ENCODE data around the gene FUCA1.

FUCA1 gene

GRCh38 chr1:23816361-23816760, 51.7 kb downstream of the FUCA1 start:
- Histone ChIP-seq H3K4me2 (ENCODE audit: low read depth, low read length, poor library complexity, severe bottlenecking) (peak overlapping the region; percentile 26), H3K9me3 (ENCODE audit: insufficient read depth, low read depth, low read length) (no peaks in the 10 kb centered on the region), H2AFZ (ENCODE audit: low read length) (no peak overlapping the region), H3K4me1 (ENCODE audit: insufficient read depth, low read length, poor library complexity, severe bottlenecking) (peaks cover 13% of the 10 kb centered on the region), H3K36me3 (ENCODE audit: insufficient read depth, low read length) (no peaks in the 10 kb centered on the region), H3K9ac (ENCODE audit: low read depth, low read length, poor library complexity, severe bottlenecking) (peak overlapping the region; percentile 44), H4K20me1 (ENCODE audit: insufficient read depth, low read length, poor library complexity, severe bottlenecking) (no peaks in the 10 kb centered on the region), H3K27me3 (ENCODE audit: insufficient read depth, low read length, poor library complexity, severe bottlenecking) (no peaks in the 10 kb centered on the region), H3F3A (ENCODE audit: low read depth) (no peaks in the 10 kb centered on the region), H3K9me2 (replicated peaks; ENCODE audit: low read depth, low read length) (no peaks in the 10 kb centered on the region), H3K79me2 (ENCODE audit: insufficient read depth, low read length) (no peaks in the 10 kb centered on the region), H3K4me3 (ENCODE audit: low read length, poor library complexity, severe bottlenecking) (no peak overlapping the region)
- no peak for TF ChIP-seq CTCF (conservative IDR thresholded peaks at IDR 0.05; ENCODE audit: low read length)
- no peak for TF ChIP-seq EZH2phosphoT487 (IDR thresholded peaks at IDR 0.05; ENCODE audit: borderline replicate concordance)

GRCh38 chr1:23814016-23814415, 54.1 kb downstream of the FUCA1 start:
- Histone ChIP-seq H3K4me1 (ENCODE audit: insufficient read depth, low read length, poor library complexity, severe bottlenecking) (peaks cover 13% of the 10 kb centered on the region), H2AFZ (ENCODE audit: low read length) (no peak overlapping the region), H3K9me3 (ENCODE audit: insufficient read depth, low read depth, low read length) (no peaks in the 10 kb centered on the region), H3K9me2 (replicated peaks; ENCODE audit: low read depth, low read length) (no peaks in the 10 kb centered on the region), H3K36me3 (ENCODE audit: insufficient read depth, low read length) (no peaks in the 10 kb centered on the region), H4K20me1 (ENCODE audit: insufficient read depth, low read length, poor library complexity, severe bottlenecking) (no peaks in the 10 kb centered on the region), H3F3A (ENCODE audit: low read depth) (no peaks in the 10 kb centered on the region), H3K4me2 (ENCODE audit: low read depth, low read length, poor library complexity, severe bottlenecking) (no peak overlapping the region), H3K9ac (ENCODE audit: low read depth, low read length, poor library complexity, severe bottlenecking) (no peak overlapping the region), H3K79me2 (ENCODE audit: insufficient read depth, low read length) (no peaks in the 10 kb centered on the region), H3K27me3 (ENCODE audit: insufficient read depth, low read length, poor library complexity, severe bottlenecking) (no peaks in the 10 kb centered on the region), H3K4me3 (ENCODE audit: low read length, poor library complexity, severe bottlenecking) (no peak overlapping the region)
- no peak for TF ChIP-seq CTCF (conservative IDR thresholded peaks at IDR 0.05; ENCODE audit: low read length)
- TF ChIP-seq EZH2phosphoT487 (IDR thresholded peaks at IDR 0.05; ENCODE audit: borderline replicate concordance): no peak

GRCh38 chr1:23810818-23811540, 57.1 kb downstream of the FUCA1 start:
- no peaks in the 10 kb centered on the region for H3K9me2 ChIP-seq (replicated peaks; ENCODE audit: low read depth, low read length)
- no peak overlapping the region for H3K4me3 ChIP-seq (ENCODE audit: low read length, poor library complexity, severe bottlenecking)
- H3K79me2 ChIP-seq (ENCODE audit: insufficient read depth, low read length): no peaks in the 10 kb centered on the region
- no peaks in the 10 kb centered on the region for H3K27me3 ChIP-seq (ENCODE audit: insufficient read depth, low read length, poor library complexity, severe bottlenecking)
- no peak overlapping the region for H2AFZ ChIP-seq (ENCODE audit: low read length)
- H3K36me3 ChIP-seq (ENCODE audit: insufficient read depth, low read length): no peaks in the 10 kb centered on the region
- H3F3A ChIP-seq (ENCODE audit: low read depth): no peaks in the 10 kb centered on the region
- H4K20me1 ChIP-seq (ENCODE audit: insufficient read depth, low read length, poor library complexity, severe bottlenecking): no peaks in the 10 kb centered on the region
- no peaks in the 10 kb centered on the region for H3K9me3 ChIP-seq (ENCODE audit: insufficient read depth, low read depth, low read length)
- H3K9ac ChIP-seq (ENCODE audit: low read depth, low read length, poor library complexity, severe bottlenecking): no peak overlapping the region
- peaks cover 6% of the 10 kb centered on the region for H3K4me1 ChIP-seq (ENCODE audit: insufficient read depth, low read length, poor library complexity, severe bottlenecking)
- no peak overlapping the region for H3K4me2 ChIP-seq (ENCODE audit: low read depth, low read length, poor library complexity, severe bottlenecking)
- TF ChIP-seq EZH2phosphoT487 (IDR thresholded peaks at IDR 0.05; ENCODE audit: borderline replicate concordance): no peak
- TF ChIP-seq CTCF (conservative IDR thresholded peaks at IDR 0.05; ENCODE audit: low read length): peak; percentile 93

All from Loucy (cell line).